IMR-90 (cell line): ENCODE results near the gene CASTOR1. TPM values are rescaled to one million over a fixed set of nuclear protein-coding genes. Genes with fewer than 3 reads are reported as not detected.

Experiments used
- ATAC-seq: fragments of 200-7000 bp; cut with Tn5 transposase; 2 replicates; pipeline ENCODE4 v1.9.1; 2020; ENCODE audit warnings: low read depth, mild to moderate bottlenecking, moderate library complexity
- BruUV-seq: library from RNA; stranded (reverse); fragments of 400-500 nt; replicated peaks from 2 replicates; lab custom pipeline; 2021; lab: Mats Ljungman, UMichigan
- CTCF ChIA-PET: fragments of 300-600 bp; formaldehyde crosslinking; extraction: SDS; loops from one replicate; lab custom pipeline; 2021; ENCODE audit warnings: antibody characterized with exemption; lab: Yijun Ruan, JAX
- POLR2A ChIA-PET: fragments of 300-600 bp; sonication (Branson Sonifier 250); formaldehyde crosslinking; loops from one replicate; lab custom pipeline; 2022; ENCODE audit warnings: antibody characterized with exemption; ENCODE audit not compliant: unreplicated experiment; lab: Charles Lee
- DNase-seq: peaks from one replicate; pipeline ENCODE4 v3.0.0; 2013
- H2AFZ ChIP-seq: replicated peaks from 2 replicates; pipeline ENCODE3; 2013; ENCODE audit warnings: low read length, mild to moderate bottlenecking; ENCODE audit not compliant: poor library complexity
- H2AK5ac ChIP-seq: 2 replicates; pipeline ENCODE4 v1.6.1; 2013; ENCODE audit warnings: low read depth, low read length, inconsistent platforms
- H2AK9ac ChIP-seq: replicated peaks from 2 replicates; pipeline ENCODE3; 2013; ENCODE audit warnings: mild to moderate bottlenecking, low read depth, low read length, moderate library complexity; ENCODE audit not compliant: poor library complexity
- H2BK120ac ChIP-seq: 2 replicates; pipeline ENCODE4 v1.6.1; 2013; ENCODE audit warnings: low read depth, low read length, inconsistent platforms
- H2BK15ac ChIP-seq: 3 replicates; pipeline ENCODE4 v1.6.1; 2013; ENCODE audit warnings: low read depth, low read length, inconsistent platforms
- H2BK20ac ChIP-seq: 2 replicates; pipeline ENCODE4 v1.6.1; 2013; ENCODE audit warnings: low read depth, mild to moderate bottlenecking, inconsistent platforms, low read length, moderate library complexity
- H2BK5ac ChIP-seq: 2 replicates; pipeline ENCODE4 v1.6.1; 2013; ENCODE audit warnings: mild to moderate bottlenecking, low read depth, low read length, inconsistent platforms; ENCODE audit not compliant: poor library complexity, severe bottlenecking
- H3K14ac ChIP-seq: replicated peaks from 2 replicates; pipeline ENCODE4 v1.6.1; 2013; ENCODE audit warnings: low read depth, low read length, inconsistent platforms
- H3K18ac ChIP-seq: 2 replicates; pipeline ENCODE4 v1.6.1; 2013; ENCODE audit warnings: low read depth, low read length, control low read depth
- H3K23ac ChIP-seq: 2 replicates; pipeline ENCODE4 v1.6.1; 2013; ENCODE audit warnings: low read depth, low read length, inconsistent platforms
- H3K27ac ChIP-seq: 2 replicates; pipeline ENCODE4 v1.5.1; 2013; ENCODE audit warnings: mild to moderate bottlenecking, control low read depth, low read length; ENCODE audit not compliant: insufficient read depth
- H3K27me3 ChIP-seq: 2 replicates; pipeline ENCODE4 v1.6.1; 2013; ENCODE audit warnings: low read length; ENCODE audit not compliant: control insufficient read depth, insufficient read depth
- H3K36me3 ChIP-seq: 2 replicates; pipeline ENCODE4 v1.6.1; 2013; ENCODE audit warnings: low read length, mixed read lengths; ENCODE audit not compliant: control insufficient read depth, insufficient read depth
- H3K4ac ChIP-seq: 2 replicates; pipeline ENCODE4 v1.6.1; 2013; ENCODE audit warnings: low read depth, low read length, inconsistent platforms
- H3K4me1 ChIP-seq: 2 replicates; pipeline ENCODE4 v1.6.1; 2013; ENCODE audit warnings: low read length, mixed read lengths; ENCODE audit not compliant: control insufficient read depth, insufficient read depth
- H3K4me2 ChIP-seq: 2 replicates; pipeline ENCODE4 v1.6.1; 2013; ENCODE audit warnings: low read depth, mild to moderate bottlenecking, control low read depth, low read length, moderate library complexity
- H3K4me3 ChIP-seq: 2 replicates; pipeline ENCODE4 v1.5.1; 2013; ENCODE audit warnings: low read depth, mild to moderate bottlenecking, control low read depth, low read length, moderate library complexity; ENCODE audit not compliant: insufficient read depth
- H3K56ac ChIP-seq: 2 replicates; pipeline ENCODE4 v1.6.1; 2013; ENCODE audit warnings: low read length, inconsistent platforms; ENCODE audit not compliant: insufficient read depth; ENCODE audit errors: extremely low read depth
- H3K79me1 ChIP-seq, 2 experiments: 2 replicates each; pipeline ENCODE4 v1.6.1; 2013; ENCODE audit warnings: low read length in 2 of 2, inconsistent platforms in 1 of 2, low read depth in 1 of 2
- H3K9ac ChIP-seq: 2 replicates; pipeline ENCODE4 v1.6.1; 2013; ENCODE audit warnings: low read depth, low read length, control low read depth
- H3K9me1 ChIP-seq: 2 replicates; pipeline ENCODE4 v1.6.1; 2013; ENCODE audit warnings: low read length, inconsistent platforms; ENCODE audit not compliant: insufficient read depth
- H3K9me3 ChIP-seq: 2 replicates; pipeline ENCODE4 v1.6.1; 2013; ENCODE audit warnings: low read length; ENCODE audit not compliant: control insufficient read depth, insufficient read depth
- H4K20me1 ChIP-seq: 2 replicates; pipeline ENCODE4 v1.6.1; 2013; ENCODE audit warnings: low read length, inconsistent platforms; ENCODE audit not compliant: insufficient read depth
- H4K5ac ChIP-seq: 2 replicates; pipeline ENCODE4 v1.6.1; 2013; ENCODE audit warnings: mild to moderate bottlenecking, low read depth, low read length, control low read depth
- H4K8ac ChIP-seq, 2 experiments: 2 replicates each; pipeline ENCODE4 v1.6.1; 2013; ENCODE audit warnings: low read depth in 2 of 2, low read length in 2 of 2, control low read depth in 1 of 2, inconsistent platforms in 1 of 2
- H4K91ac ChIP-seq: 2 replicates; pipeline ENCODE4 v1.6.1; 2013; ENCODE audit warnings: low read depth, low read length, inconsistent platforms; ENCODE audit not compliant: insufficient read depth
- BHLHE40 ChIP-seq: fragments of 150-350 bp; IDR thresholded peaks from 2 replicates; pipeline ENCODE4 v1.6.1; 2016; ENCODE audit warnings: mild to moderate bottlenecking, low read depth, low read length
- CEBPB ChIP-seq: IDR thresholded peaks from 2 replicates; pipeline ENCODE4 v1.6.1; 2012; ENCODE audit warnings: low read depth, low read length, improper control_type of control experiment
- CHD1 ChIP-seq: IDR thresholded peaks from 2 replicates; pipeline ENCODE4 v1.6.1; 2012; ENCODE audit warnings: low read depth, low read length, improper control_type of control experiment
- CTCF ChIP-seq: conservative IDR thresholded peaks from 2 replicates; pipeline ENCODE4 v1.5.1; 2012; ENCODE audit warnings: mild to moderate bottlenecking, low read depth, low read length, improper control_type of control experiment
- FOS ChIP-seq: fragments of 150-350 bp; IDR thresholded peaks from 2 replicates; pipeline ENCODE4 v1.6.1; 2016; ENCODE audit warnings: low read depth, low read length
- POLR2A ChIP-seq: IDR thresholded peaks from 2 replicates; pipeline ENCODE4 v1.6.1; 2012; ENCODE audit warnings: mild to moderate bottlenecking, low read depth, low read length
- RAD21 ChIP-seq: IDR thresholded peaks from 2 replicates; pipeline ENCODE4 v1.6.1; 2012; ENCODE audit warnings: low read length, improper control_type of control experiment
- RCOR1 ChIP-seq: IDR thresholded peaks from 2 replicates; pipeline ENCODE4 v1.6.1; 2012; ENCODE audit warnings: mild to moderate bottlenecking, low read length, improper control_type of control experiment; ENCODE audit not compliant: insufficient replicate concordance
- RFX5 ChIP-seq: IDR thresholded peaks from 2 replicates; pipeline ENCODE4 v1.8.0; 2012; ENCODE audit warnings: low read depth, mild to moderate bottlenecking, low read length, moderate library complexity
- SMC3 ChIP-seq: fragments of 150-350 bp; IDR thresholded peaks from 2 replicates; pipeline ENCODE4 v1.6.1; 2016; ENCODE audit warnings: low read depth, mild to moderate bottlenecking, antibody characterized with exemption, low read length, moderate library complexity
- WGBS, 2 experiments: methylation state at CpG; one replicate each; pipeline versions ENCODE4 v1.1.5 to v1.1.7; 2013; ENCODE audit warnings: missing lambda C conversion rate in 2 of 2; ENCODE audit not compliant: insufficient read length in 1 of 2; ENCODE audit errors: extremely low coverage in 2 of 2; 5-methylcytosine and 5-hydroxymethylcytosine counted together
- dilution Hi-C: fragments of 300-500 bp; cut with HindIII; formaldehyde crosslinking; loops from one replicate; pipeline ENCODE4 v1.14.3; 2018; ENCODE audit warnings: low sequenced_read_pairs; ENCODE audit not compliant: unreplicated experiment
- in situ Hi-C: fragments of 300-500 bp; cut with MboI; formaldehyde crosslinking; loops from 3 replicates; pipeline ENCODE4 v1.14.3; 2019; ENCODE audit warnings: low sequenced_read_pairs, inconsistent platforms, mixed read lengths
- intact Hi-C: fragments of 100-400 bp; cut with micrococcal nuclease; formaldehyde crosslinking; loops from 2 replicates; pipeline ENCODE4 v1.10.0; 2022
- polyA plus RNA-seq, 3 experiments: library from polyadenylated mRNA; depleted of rRNA; stranded (reverse); fragments of >200 nt; gene quantifications; 2 replicates each; pipeline ENCODE4 v1.2.3, GENCODE V29; 2012; ENCODE audit warnings: low replicate concordance in 1 of 3
- total RNA-seq: library from RNA; depleted of rRNA; stranded (reverse); fragments of >200 nt; gene quantifications from 2 replicates; pipeline ENCODE4 v1.2.3, GENCODE V29; 2012
- TF ChIP-seq, protein P1 (sequence below): fragments of 150-350 bp; IDR thresholded peaks from 2 replicates; pipeline ENCODE4 v1.6.1; 2016; ENCODE audit warnings: low read depth, mild to moderate bottlenecking, low read length, moderate library complexity, borderline replicate concordance
- TF ChIP-seq, protein P2 (sequence below): fragments of 150-350 bp; IDR thresholded peaks from 2 replicates; pipeline ENCODE4 v1.6.1; 2017; ENCODE audit warnings: mild to moderate bottlenecking, antibody characterized with exemption, low read length, low read depth

CASTOR1 gene
- total and polyA plus RNA-seq, 2 of the 4 experiments (the other 2 are of a cell fraction) = 10.6 to 23.5 TPM

DNA sequence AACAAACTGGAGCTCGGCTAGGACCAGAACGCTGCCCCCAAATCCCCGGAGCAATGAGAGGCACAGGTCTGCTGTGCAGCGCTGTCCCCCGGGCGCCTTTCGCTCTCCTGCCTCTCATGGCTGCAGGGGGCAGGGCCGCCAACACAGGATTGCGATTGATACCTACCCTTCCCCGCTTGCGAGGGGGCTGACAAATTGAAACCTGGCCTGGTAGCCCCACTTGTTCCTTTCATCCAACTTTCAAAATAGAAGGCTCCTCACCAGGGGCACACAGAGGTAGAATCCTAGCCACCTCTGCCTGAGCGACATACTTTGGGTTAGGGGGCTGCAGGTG, 642 bp upstream of the CASTOR1 start:
- DNase-seq = no peak
- H4K91ac ChIP-seq = no peak overlapping the region
- H3K4ac ChIP-seq = peak overlapping the region; percentile 37; the same call in 1 of the 2 replicates
- H3K9me1 ChIP-seq = peaks cover 6% of the 10 kb centered on the region
- no peak overlapping the region for H2BK15ac ChIP-seq
- H2AK5ac ChIP-seq = 0 out of 2 replicates have a peak overlapping the region, but pooled peaks have one; percentile 18
- H3K4me1 ChIP-seq = peaks cover 20% of the 10 kb centered on the region; the same call in 1 of the 2 replicates
- ChIA-PET CTCF (no interaction called here), POLR2A (interaction anchor here (0.6 kb wide), 1 partner anchor 190 kb away, joined by 3 read pairs; no protein-coding TSS in a partner anchor)
- peak overlapping the region; percentile 42 for H3K4me3 ChIP-seq
- no peaks in the 10 kb centered on the region for H3K27me3 ChIP-seq
- no peak overlapping the region for H3K18ac ChIP-seq
- H3K27ac ChIP-seq = no peak overlapping the region
- H2AFZ ChIP-seq = peak overlapping the region; percentile 89
- no peak overlapping the region for H4K5ac ChIP-seq
- H3K23ac ChIP-seq = no peak overlapping the region
- H3K9ac ChIP-seq = 0 out of 2 replicates have a peak overlapping the region, but pooled peaks have one; percentile 25
- 30% methylated on average over 4 of the region's 12 CpGs; no CpG with 5 or more reads in 1 of the 2 experiments for WGBS, 2 experiments
- no peak overlapping the region for H3K56ac ChIP-seq
- peak overlapping the region; percentile 85 for H2AK9ac ChIP-seq
- H3K79me1 ChIP-seq = peaks cover 0 to 14% of the 10 kb centered on the region in 2 experiments; a peak in 3 of 4 replicates
- BruUV-seq = no TSS peak
- H4K20me1 ChIP-seq = peaks cover 24% of the 10 kb centered on the region
- TF ChIP-seq RAD21 (no peak), POLR2A (no peak), CTCF (no peak), RCOR1 (no peak), CHD1 (no peak), CEBPB (no peak), BHLHE40 (no peak), FOS (no peak), RFX5 (no peak), SMC3 (no peak)
- TF ChIP-seq, protein P1, sequence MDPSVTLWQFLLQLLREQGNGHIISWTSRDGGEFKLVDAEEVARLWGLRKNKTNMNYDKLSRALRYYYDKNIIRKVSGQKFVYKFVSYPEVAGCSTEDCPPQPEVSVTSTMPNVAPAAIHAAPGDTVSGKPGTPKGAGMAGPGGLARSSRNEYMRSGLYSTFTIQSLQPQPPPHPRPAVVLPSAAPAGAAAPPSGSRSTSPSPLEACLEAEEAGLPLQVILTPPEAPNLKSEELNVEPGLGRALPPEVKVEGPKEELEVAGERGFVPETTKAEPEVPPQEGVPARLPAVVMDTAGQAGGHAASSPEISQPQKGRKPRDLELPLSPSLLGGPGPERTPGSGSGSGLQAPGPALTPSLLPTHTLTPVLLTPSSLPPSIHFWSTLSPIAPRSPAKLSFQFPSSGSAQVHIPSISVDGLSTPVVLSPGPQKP = no peak
- TF ChIP-seq, protein P2, sequence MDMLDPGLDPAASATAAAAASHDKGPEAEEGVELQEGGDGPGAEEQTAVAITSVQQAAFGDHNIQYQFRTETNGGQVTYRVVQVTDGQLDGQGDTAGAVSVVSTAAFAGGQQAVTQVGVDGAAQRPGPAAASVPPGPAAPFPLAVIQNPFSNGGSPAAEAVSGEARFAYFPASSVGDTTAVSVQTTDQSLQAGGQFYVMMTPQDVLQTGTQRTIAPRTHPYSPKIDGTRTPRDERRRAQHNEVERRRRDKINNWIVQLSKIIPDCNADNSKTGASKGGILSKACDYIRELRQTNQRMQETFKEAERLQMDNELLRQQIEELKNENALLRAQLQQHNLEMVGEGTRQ = no peak
- H3K4me2 ChIP-seq = peak overlapping the region; percentile 93
- H3K36me3 ChIP-seq = peaks cover 50% of the 10 kb centered on the region
- peak overlapping the region in 1 of 2 experiments; percentile 22; a peak in 1 of 4 replicates for H4K8ac ChIP-seq
- intact Hi-C loops (loop anchor here (2.0 kb wide), 2 partner anchors 37 to 67 kb away; partner anchors contain the start of genes CCDC157, SF3A1 and TBC1D10A), dilution Hi-C loops (no loop called here), in situ Hi-C loops (no loop called here)
- no peak overlapping the region for H2BK5ac ChIP-seq
- H2BK20ac ChIP-seq = no peak overlapping the region
- peak overlapping the region; percentile 33; the same call in 1 of the 2 replicates for H3K14ac ChIP-seq
- ATAC-seq = peak; percentile 1
- no peaks in the 10 kb centered on the region for H3K9me3 ChIP-seq
- no peak overlapping the region for H2BK120ac ChIP-seq
